A673 (cell line): Measurements from ENCODE around the gene PON2. TPM values are rescaled to one million over a fixed set of nuclear protein-coding genes. Genes with fewer than 3 reads are reported as not detected.

Source experiments
- BruUV-seq: library from RNA; stranded (reverse); fragments of 400-500 nt; replicated peaks from 2 replicates; lab custom pipeline; 2021; lab: Mats Ljungman, UMichigan
- CTCF ChIA-PET: fragments of 300-600 bp; sonication (Branson Sonifier 250); formaldehyde crosslinking; loops from one replicate; lab custom pipeline; 2022; ENCODE audit warnings: antibody characterized with exemption; lab: Charles Lee
- POLR2A ChIA-PET: fragments of 300-600 bp; sonication (Branson Sonifier 250); formaldehyde crosslinking; loops from one replicate; lab custom pipeline; 2022; ENCODE audit warnings: antibody characterized with exemption; ENCODE audit not compliant: low non-redundant PET; lab: Charles Lee
- DNase-seq: peaks from one replicate; pipeline ENCODE4 v3.0.0-alpha.2; 2015; ENCODE audit warnings: low spot score
- H3K27ac ChIP-seq: fragments of 200-600 bp; sonication (generic); 2 replicates; pipeline ENCODE4 v1.5.1; 2016; ENCODE audit warnings: mixed run types, low read depth, mild to moderate bottlenecking, mixed read lengths, antibody characterized with exemption, low read length; ENCODE audit not compliant: poor library complexity, severe bottlenecking
- H3K27me3 ChIP-seq: fragments of 200-600 bp; sonication (generic); replicated peaks from 2 replicates; pipeline ENCODE4 v1.6.1; 2017; ENCODE audit warnings: mixed run types, low read depth, mild to moderate bottlenecking, mixed read lengths, antibody characterized with exemption, low read length; ENCODE audit not compliant: insufficient read depth, poor library complexity
- H3K36me3 ChIP-seq: fragments of 200-600 bp; sonication (generic); 2 replicates; pipeline ENCODE4 v1.6.1; 2016; ENCODE audit warnings: mixed run types, mild to moderate bottlenecking, mixed read lengths, antibody characterized with exemption, low read length; ENCODE audit not compliant: insufficient read depth, poor library complexity, severe bottlenecking
- H3K4me1 ChIP-seq: fragments of 200-600 bp; sonication (generic); 2 replicates; pipeline ENCODE4 v1.6.1; 2017; ENCODE audit warnings: mixed run types, mild to moderate bottlenecking, mixed read lengths, antibody characterized with exemption, low read length; ENCODE audit not compliant: insufficient read depth, poor library complexity, severe bottlenecking
- H3K4me3 ChIP-seq: fragments of 200-600 bp; sonication (generic); 2 replicates; pipeline ENCODE4 v1.5.1; 2016; ENCODE audit warnings: low read depth, mixed run types, mild to moderate bottlenecking, mixed read lengths, low read length; ENCODE audit not compliant: poor library complexity, severe bottlenecking
- H3K9me3 ChIP-seq: fragments of 200-600 bp; sonication (generic); 2 replicates; pipeline ENCODE4 v1.6.1; 2016; ENCODE audit warnings: mixed run types, low read depth, mild to moderate bottlenecking, mixed read lengths, antibody characterized with exemption, low read length; ENCODE audit not compliant: poor library complexity, severe bottlenecking
- CTCF ChIP-seq: fragments of 300-800, 200-600 bp; sonication (generic); conservative IDR thresholded peaks from 2 replicates; pipeline ENCODE4 v1.5.1; 2017; ENCODE audit warnings: low read depth, mild to moderate bottlenecking, antibody characterized with exemption, low read length, moderate library complexity, mixed read lengths
- EZH2 ChIP-seq: fragments of 200-600 bp; sonication (generic); IDR thresholded peaks from 2 replicates; pipeline ENCODE4 v1.6.1; 2017; ENCODE audit warnings: borderline replicate concordance, low read depth, mild to moderate bottlenecking, mixed read lengths, antibody characterized with exemption, low read length; ENCODE audit not compliant: poor library complexity, severe bottlenecking
- intact Hi-C: fragments of 100-400 bp; cut with micrococcal nuclease; formaldehyde crosslinking; loops from one replicate; pipeline ENCODE4 v1.10.0; 2022; ENCODE audit not compliant: unreplicated experiment
- total RNA-seq: library from RNA; stranded (reverse); gene quantifications from 2 replicates; pipeline ENCODE4 v1.2.3, GENCODE V29; 2021

PON2 gene
- total RNA-seq, 1 experiment from 2014 or later = 67.6 TPM

- CTCF ChIA-PET = no interaction called here
- H3K36me3 ChIP-seq = peaks cover 5% of the 10 kb centered on the region
- no peaks in the 10 kb centered on the region for H3K27me3 ChIP-seq
- POLR2A ChIA-PET = no interaction called here
- no peak for TF ChIP-seq EZH2
- TF ChIP-seq CTCF = no peak
- no peaks in the 10 kb centered on the region for H3K9me3 ChIP-seq
- no peak overlapping the region for H3K4me3 ChIP-seq
- no TSS peak for BruUV-seq
- no peak overlapping the region for H3K27ac ChIP-seq
- H3K4me1 ChIP-seq = no peaks in the 10 kb centered on the region
- no peak for DNase-seq
- intact Hi-C loops = no loop called here
These were observed 27.1 kb downstream of the PON2 start for GRCh38 chr7:95407751-95408150.

- no peak for DNase-seq
- H3K36me3 ChIP-seq = peaks cover 5% of the 10 kb centered on the region
- no peak for TF ChIP-seq CTCF
- no peak overlapping the region for H3K4me3 ChIP-seq
- H3K27ac ChIP-seq = no peak overlapping the region
- ChIA-PET POLR2A (no interaction called here), CTCF (no interaction called here)
- intact Hi-C loops = no loop called here
- no peaks in the 10 kb centered on the region for H3K27me3 ChIP-seq
- H3K9me3 ChIP-seq = no peaks in the 10 kb centered on the region
- no TSS peak for BruUV-seq
- no peaks in the 10 kb centered on the region for H3K4me1 ChIP-seq
These were observed 29.0 kb downstream of the PON2 start for GRCh38 chr7:95405800-95406199.

- H3K4me1 ChIP-seq = no peaks in the 10 kb centered on the region
- CTCF ChIA-PET = no interaction called here
- no TSS peak for BruUV-seq
- POLR2A ChIA-PET = no interaction called here
- H3K9me3 ChIP-seq = no peaks in the 10 kb centered on the region
- H3K27ac ChIP-seq = no peak overlapping the region
- intact Hi-C loops = no loop called here
- H3K36me3 ChIP-seq = peaks cover 5% of the 10 kb centered on the region
- DNase-seq = no peak
- no peaks in the 10 kb centered on the region for H3K27me3 ChIP-seq
- TF ChIP-seq EZH2 = no peak
- no peak for TF ChIP-seq CTCF
- no peak overlapping the region for H3K4me3 ChIP-seq
These were observed 29.6 kb downstream of the PON2 start for GRCh38 chr7:95405208-95405607.
